GM12892 (cell line): ENCODE measurements around the gene MAT2A.

ENCODE experiments used
- POLR2AphosphoS5 ChIP-seq: IDR thresholded peaks from 2 replicates; pipeline ENCODE4 v1.6.1; 2011; ENCODE audit warnings: low read depth, low read length, control low read depth
- TAF1 ChIP-seq: IDR thresholded peaks from 2 replicates; pipeline ENCODE4 v1.6.1; 2011; ENCODE audit warnings: low read depth, mild to moderate bottlenecking, control low read depth, low read length, borderline replicate concordance

- TF ChIP-seq POLR2AphosphoS5 (no peak), TAF1 (no peak)
Measured at GRCh38 chr2:85540133-85540648, 1.2 kb downstream of the MAT2A start.
